Neuronal stem cell (in vitro differentiated cells): ENCODE results near the gene TRMT44.

Source experiments
- DNase-seq: peaks from one replicate; pipeline ENCODE4 v3.0.0-alpha.2; 2013; ENCODE audit warnings: low spot score
- H2AFZ ChIP-seq: one replicate; pipeline ENCODE4 v1.6.1; 2013; ENCODE audit warnings: mild to moderate bottlenecking, low read length, inconsistent platforms
- H2AK5ac ChIP-seq: 2 replicates; pipeline ENCODE4 v1.6.1; 2013; ENCODE audit warnings: low read depth, mild to moderate bottlenecking, inconsistent platforms, low read length, moderate library complexity, mixed read lengths
- H2BK120ac ChIP-seq: 2 replicates; pipeline ENCODE4 v1.6.1; 2013; ENCODE audit warnings: low read depth, mild to moderate bottlenecking, inconsistent platforms, low read length, moderate library complexity, mixed read lengths
- H2BK12ac ChIP-seq: one replicate; pipeline ENCODE4 v1.6.1; 2013; ENCODE audit warnings: low read length, inconsistent platforms
- H2BK15ac ChIP-seq: 2 replicates; pipeline ENCODE4 v1.6.1; 2013; ENCODE audit warnings: mild to moderate bottlenecking, low read length, inconsistent platforms, mixed read lengths
- H2BK5ac ChIP-seq: one replicate; pipeline ENCODE4 v1.6.1; 2013; ENCODE audit warnings: inconsistent platforms, mild to moderate bottlenecking, low read length, moderate library complexity
- H3K14ac ChIP-seq: one replicate; pipeline ENCODE4 v1.6.1; 2013; ENCODE audit warnings: low read length, inconsistent platforms
- H3K18ac ChIP-seq: 2 replicates; pipeline ENCODE4 v1.6.1; 2013; ENCODE audit warnings: low read length, inconsistent platforms
- H3K23ac ChIP-seq: 2 replicates; pipeline ENCODE4 v1.6.1; 2013; ENCODE audit warnings: low read depth, mild to moderate bottlenecking, mixed read lengths, low read length, inconsistent platforms; ENCODE audit not compliant: poor library complexity
- H3K27ac ChIP-seq: replicated peaks from 3 replicates; pipeline ENCODE4 v1.5.1; 2013; ENCODE audit warnings: low read length, inconsistent platforms
- H3K27me3 ChIP-seq, 3 experiments: 2 replicates each; pipeline ENCODE4 v1.6.1; 2013; ENCODE audit warnings: low read length in 3 of 3, mild to moderate bottlenecking in 2 of 3, inconsistent platforms in 1 of 3, low read depth in 1 of 3, mixed read lengths in 1 of 3, moderate library complexity in 1 of 3; ENCODE audit not compliant: control insufficient read depth in 3 of 3, insufficient read depth in 3 of 3
- H3K36me3 ChIP-seq, 2 donors: replicated peaks in 1 of 2; 2 replicates each; pipeline ENCODE4 v1.6.1; 2013; ENCODE audit warnings: low read length in 2 of 2; ENCODE audit not compliant: control insufficient read depth in 2 of 2, insufficient read depth in 2 of 2
- H3K4ac ChIP-seq: 2 replicates; pipeline ENCODE4 v1.6.1; 2013; ENCODE audit warnings: inconsistent platforms, mild to moderate bottlenecking, low read length, moderate library complexity
- H3K4me1 ChIP-seq, 2 donors: 1 replicate in 1 of 2; 2 replicates in 1 of 2; pipeline ENCODE4 v1.6.1; 2013; ENCODE audit warnings: low read length in 2 of 2, low read depth in 1 of 2; ENCODE audit not compliant: control insufficient read depth in 2 of 2, insufficient read depth in 1 of 2
- H3K4me2 ChIP-seq: one replicate; pipeline ENCODE4 v1.6.1; 2013; ENCODE audit warnings: mild to moderate bottlenecking, low read length, inconsistent platforms; ENCODE audit not compliant: insufficient read depth, poor library complexity, severe bottlenecking
- H3K4me3 ChIP-seq, 2 donors: 2 replicates each; pipeline ENCODE4 v1.5.1; 2013; ENCODE audit warnings: low read length in 2 of 2, mild to moderate bottlenecking in 2 of 2, inconsistent platforms in 1 of 2, moderate library complexity in 1 of 2
- H3K79me1 ChIP-seq: one replicate; pipeline ENCODE4 v1.6.1; 2013; ENCODE audit warnings: low read depth, mild to moderate bottlenecking, inconsistent platforms, low read length, moderate library complexity
- H3K9ac ChIP-seq: one replicate; pipeline ENCODE4 v1.6.1; 2013; ENCODE audit warnings: mild to moderate bottlenecking, low read depth, low read length, inconsistent platforms; ENCODE audit not compliant: poor library complexity
- H3K9me3 ChIP-seq, 2 donors: replicated peaks in 1 of 2; 2 replicates each; pipeline versions ENCODE3 to v1.6.1; 2013; ENCODE audit warnings: low read length in 2 of 2, mild to moderate bottlenecking in 2 of 2, inconsistent platforms in 1 of 2, low read depth in 1 of 2, mixed read lengths in 1 of 2, moderate library complexity in 1 of 2; ENCODE audit not compliant: control insufficient read depth in 2 of 2, insufficient read depth in 1 of 2
- H4K8ac ChIP-seq: one replicate; pipeline ENCODE4 v1.6.1; 2013; ENCODE audit warnings: low read depth, mild to moderate bottlenecking, inconsistent platforms, low read length, moderate library complexity
- H4K91ac ChIP-seq: one replicate; pipeline ENCODE4 v1.6.1; 2013; ENCODE audit warnings: low read length, low read depth, mild to moderate bottlenecking, inconsistent platforms; ENCODE audit not compliant: poor library complexity
- WGBS, 2 donors: extraction: QIAGEN DNeasy Blood & Tissue Kit; methylation state at CpG; one replicate each; pipeline ENCODE4 v1.1.7; 2013; ENCODE audit warnings: missing lambda C conversion rate in 2 of 2, mixed read lengths in 1 of 2; ENCODE audit not compliant: insufficient read length in 2 of 2, insufficient replicate concordance in 1 of 2; ENCODE audit errors: extremely low coverage in 2 of 2; 5-methylcytosine and 5-hydroxymethylcytosine counted together

The TRMT44 gene

GRCh38 chr4:8509311-8509950 lies 68.9 kb downstream of the TRMT44 start:
- H3K4me1 ChIP-seq = peaks cover 12 to 21% of the 10 kb centered on the region in 2 donors
- no peak overlapping the region for H3K4ac ChIP-seq
- no peak overlapping the region for H2AK5ac ChIP-seq
- peaks cover 0 to 3% of the 10 kb centered on the region in 2 donors for H3K9me3 ChIP-seq
- H2AFZ ChIP-seq = no peak overlapping the region
- peak overlapping the region; percentile 9 for H3K14ac ChIP-seq
- no peak overlapping the region for H4K91ac ChIP-seq
- H3K4me2 ChIP-seq = no peak overlapping the region
- peaks cover 0 to 15% (median 0%) of the 10 kb centered on the region in 3 experiments for H3K27me3 ChIP-seq
- no peak overlapping the region for H2BK120ac ChIP-seq
- DNase-seq = no peak
- no peak overlapping the region for H2BK5ac ChIP-seq
- no peak overlapping the region for H3K27ac ChIP-seq
- peak overlapping the region; percentile 34 for H3K9ac ChIP-seq
- no peak overlapping the region for H4K8ac ChIP-seq
- no peak overlapping the region for H3K4me3 ChIP-seq
- H3K79me1 ChIP-seq = no peaks in the 10 kb centered on the region
- no peak overlapping the region for H2BK12ac ChIP-seq
- WGBS, 2 donors = no CpG with 5 or more reads among the region's 24 CpGs
- H2BK15ac ChIP-seq = no peak overlapping the region
- no peak overlapping the region for H3K23ac ChIP-seq
- no peak overlapping the region for H3K18ac ChIP-seq
- no peaks in the 10 kb centered on the region for H3K36me3 ChIP-seq

GRCh38 chr4:8510191-8510590 lies 69.6 kb downstream of the TRMT44 start:
- Histone ChIP-seq H4K91ac (no peak overlapping the region), H3K4me1 (peaks cover 12 to 18% of the 10 kb centered on the region in 2 donors), H2BK12ac (no peak overlapping the region), H3K18ac (peak overlapping the region; percentile 59), H3K14ac (peak overlapping the region; percentile 9), H3K27me3 (peaks cover 0 to 15% (median 0%) of the 10 kb centered on the region in 3 experiments), H2AK5ac (no peak overlapping the region), H3K4me2 (no peak overlapping the region), H2BK15ac (no peak overlapping the region), H3K4ac (no peak overlapping the region), H3K27ac (no peak overlapping the region), H4K8ac (no peak overlapping the region), H2BK120ac (no peak overlapping the region), H3K9me3 (no peaks in the 10 kb centered on the region), H2BK5ac (peak overlapping the region; percentile 60), H3K9ac (peak overlapping the region; percentile 67), H3K23ac (no peak overlapping the region), H2AFZ (no peak overlapping the region), H3K79me1 (no peaks in the 10 kb centered on the region), H3K4me3 (no peak overlapping the region), H3K36me3 (no peaks in the 10 kb centered on the region)
- DNase-seq = no peak
- no CpG with 5 or more reads among the region's 12 CpGs for WGBS, 2 donors

GRCh38 chr4:8510611-8511285 lies 70.2 kb downstream of the TRMT44 start:
- no peak overlapping the region for H2BK120ac ChIP-seq
- peak overlapping the region; percentile 35 for H3K18ac ChIP-seq
- H3K14ac ChIP-seq = no peak overlapping the region
- H3K27me3 ChIP-seq = peaks cover 0 to 11% (median 0%) of the 10 kb centered on the region in 3 experiments
- no peak overlapping the region for H2BK15ac ChIP-seq
- H3K23ac ChIP-seq = no peak overlapping the region
- H3K4ac ChIP-seq = no peak overlapping the region
- H3K4me1 ChIP-seq = peaks cover 12 to 15% of the 10 kb centered on the region in 2 donors
- H3K27ac ChIP-seq = no peak overlapping the region
- peak overlapping the region; percentile 60 for H2BK5ac ChIP-seq
- H3K9ac ChIP-seq = no peak overlapping the region
- no peak overlapping the region for H3K4me2 ChIP-seq
- H3K79me1 ChIP-seq = no peaks in the 10 kb centered on the region
- no peak overlapping the region for H2BK12ac ChIP-seq
- DNase-seq = no peak
- H3K36me3 ChIP-seq = no peaks in the 10 kb centered on the region
- no CpG with 5 or more reads among the region's 15 CpGs for WGBS, 2 donors
- no peak overlapping the region for H4K8ac ChIP-seq
- no peak overlapping the region for H2AFZ ChIP-seq
- no peak overlapping the region for H3K4me3 ChIP-seq
- H4K91ac ChIP-seq = peak overlapping the region; percentile 62
- peak overlapping the region; percentile 27 for H2AK5ac ChIP-seq
- H3K9me3 ChIP-seq = no peaks in the 10 kb centered on the region

- Histone ChIP-seq H2AFZ (no peak overlapping the region), H3K9ac (no peak overlapping the region), H2BK5ac (no peak overlapping the region), H2BK12ac (no peak overlapping the region), H3K14ac (no peak overlapping the region), H3K4ac (no peak overlapping the region), H3K79me1 (no peaks in the 10 kb centered on the region), H4K91ac (no peak overlapping the region), H2AK5ac (no peak overlapping the region), H3K18ac (no peak overlapping the region), H2BK120ac (no peak overlapping the region), H3K4me1 (no peaks in the 10 kb centered on the region), H4K8ac (no peak overlapping the region), H3K9me3 (no peaks in the 10 kb centered on the region), H3K4me3 (no peak overlapping the region), H3K4me2 (no peak overlapping the region), H3K27me3 (no peaks in the 10 kb centered on the region), H2BK15ac (no peak overlapping the region), H3K27ac (no peak overlapping the region), H3K36me3 (no peaks in the 10 kb centered on the region), H3K23ac (no peak overlapping the region)
- no peak for DNase-seq
- WGBS, 2 donors = no CpG with 5 or more reads among the region's 11 CpGs
Observed at GRCh38 chr4:8512510-8512909, 71.9 kb downstream of the TRMT44 start.
